ENCODE measurements around the gene NUP43. TPM values are rescaled to one million over a fixed set of nuclear protein-coding genes. Genes with fewer than 3 reads are reported as not detected.

The NUP43 gene
- total RNA-seq, 2 experiments from 2014 or later = 14.2 to 14.5 TPM

- ATAC-seq (ENCODE audit: poor library complexity) = no peak
- peak overlapping the region in 1 of 2 donors; percentile 35 for H3K27ac ChIP-seq (ENCODE audit: low read depth in 1 of 2, low read length in 2 of 2)
- H3K9me3 ChIP-seq (ENCODE audit: control insufficient read depth in 1 of 2, insufficient read depth in 1 of 2, low read length in 2 of 2) = no peaks in the 10 kb centered on the region
- ChIA-PET POLR2A (interaction anchor here (0.7 to 1.2 kb wide), 2 partner anchors 11 to 68 kb away, joined by 3 to 9 read pairs; partner anchors contain the start of gene LATS1), CTCF (no interaction called here)
- no peak for TF ChIP-seq CTCF (IDR thresholded peaks at IDR 0.05)
- Mint-ChIP-seq H3K4me3 (peak overlapping the region; percentile 61), H3K4me1 (ENCODE audit: low read depth) (peaks cover 19% of the 10 kb centered on the region), H3K9me3 (no peaks in the 10 kb centered on the region), H3K27ac (peak overlapping the region; percentile 77), H3K36me3 (ENCODE audit: low read depth) (peaks cover 74% of the 10 kb centered on the region), H3K27me3 (no peaks in the 10 kb centered on the region)
- DNase-seq = no peak
- intact Hi-C loops (cut with DNase I, micrococcal nuclease) = loop anchor here (2.0 to 10.0 kb wide), 2 partner anchors 16 to 196 kb away; partner anchors contain the start of gene RAET1G (in 2 of the 2)
- no peaks in the 10 kb centered on the region for H3K27me3 ChIP-seq (ENCODE audit: control insufficient read depth in 1 of 2, insufficient read depth in 2 of 2, low read length in 2 of 2)
- no peak overlapping the region for H3K4me3 ChIP-seq (ENCODE audit: low read length)
- H3K4me1 ChIP-seq (ENCODE audit: insufficient read depth, low read length) = peaks cover 10% of the 10 kb centered on the region
- peaks cover 50% of the 10 kb centered on the region for H3K36me3 ChIP-seq (ENCODE audit: insufficient read depth, low read length)
Measured at GRCh38 chr6:149728499-149729234, 17.7 kb downstream of the NUP43 start.

GRCh38 chr6:149727793-149728498, 18.4 kb downstream of the NUP43 start:
- no peaks in the 10 kb centered on the region for H3K27me3 Mint-ChIP-seq
- Histone ChIP-seq H3K27ac (ENCODE audit: low read depth in 1 of 2, low read length in 2 of 2) (no peak overlapping the region), H3K36me3 (ENCODE audit: insufficient read depth, low read length) (peaks cover 43% of the 10 kb centered on the region), H3K4me1 (ENCODE audit: insufficient read depth, low read length) (peaks cover 10% of the 10 kb centered on the region), H3K4me3 (ENCODE audit: low read length) (no peak overlapping the region), H3K9me3 (ENCODE audit: control insufficient read depth in 1 of 2, insufficient read depth in 1 of 2, low read length in 2 of 2) (no peaks in the 10 kb centered on the region), H3K27me3 (ENCODE audit: control insufficient read depth in 1 of 2, insufficient read depth in 2 of 2, low read length in 2 of 2) (no peaks in the 10 kb centered on the region)
- CTCF ChIA-PET = no interaction called here
- DNase-seq = peak in 1 of 14 experiments; percentile 23
- POLR2A ChIA-PET = interaction anchor here (0.7 to 1.2 kb wide), 2 partner anchors 10 to 67 kb away, joined by 3 to 9 read pairs; partner anchors contain the start of gene LATS1
- no peak for TF ChIP-seq CTCF (IDR thresholded peaks at IDR 0.05)
- H3K27ac Mint-ChIP-seq = peak overlapping the region; percentile 77
- intact Hi-C loops (cut with DNase I, micrococcal nuclease) = loop anchor here (2.0 to 10.0 kb wide), 2 partner anchors 17 to 197 kb away; partner anchors contain the start of gene RAET1G (in 2 of the 2)
- H3K4me3 Mint-ChIP-seq = peak overlapping the region; percentile 61
- H3K36me3 Mint-ChIP-seq (ENCODE audit: low read depth) = peaks cover 67% of the 10 kb centered on the region
- no peaks in the 10 kb centered on the region for H3K9me3 Mint-ChIP-seq
- H3K4me1 Mint-ChIP-seq (ENCODE audit: low read depth) = peaks cover 19% of the 10 kb centered on the region
- peak; percentile 52 for ATAC-seq (ENCODE audit: poor library complexity)

GRCh38 chr6:149725785-149726184, 20.5 kb downstream of the NUP43 start:
- no peaks in the 10 kb centered on the region for H3K9me3 Mint-ChIP-seq
- peaks cover 19% of the 10 kb centered on the region for H3K4me1 Mint-ChIP-seq (ENCODE audit: low read depth)
- TF ChIP-seq CTCF (IDR thresholded peaks at IDR 0.05) = no peak
- H3K36me3 Mint-ChIP-seq (ENCODE audit: low read depth) = peaks cover 50% of the 10 kb centered on the region
- no peak overlapping the region for H3K4me3 ChIP-seq (ENCODE audit: low read length)
- H3K4me1 ChIP-seq (ENCODE audit: insufficient read depth, low read length) = peaks cover 10% of the 10 kb centered on the region
- DNase-seq (no peak), ATAC-seq (ENCODE audit: poor library complexity) (no peak)
- H3K9me3 ChIP-seq (ENCODE audit: control insufficient read depth in 1 of 2, insufficient read depth in 1 of 2, low read length in 2 of 2) = no peaks in the 10 kb centered on the region
- H3K4me3 Mint-ChIP-seq = no peak overlapping the region
- peaks cover 32% of the 10 kb centered on the region for H3K36me3 ChIP-seq (ENCODE audit: insufficient read depth, low read length)
- H3K27me3 Mint-ChIP-seq = no peaks in the 10 kb centered on the region
- no peaks in the 10 kb centered on the region for H3K27me3 ChIP-seq (ENCODE audit: control insufficient read depth in 1 of 2, insufficient read depth in 2 of 2, low read length in 2 of 2)
- POLR2A ChIA-PET = interaction anchor here (1.6 kb wide), 1 partner anchor 8 kb away, joined by 6 read pairs; the partner anchor contains the start of gene LATS1
- no peak overlapping the region for H3K27ac Mint-ChIP-seq
- CTCF ChIA-PET = no interaction called here
- no peak overlapping the region for H3K27ac ChIP-seq (ENCODE audit: low read depth in 1 of 2, low read length in 2 of 2)
- intact Hi-C loops (cut with DNase I, micrococcal nuclease) = loop anchor here (10.0 kb wide), 1 partner anchor 199 kb away; the partner anchor contains the start of gene RAET1G (in 2 of the 2)
